NCI-H2196 treated with DMSO at 0.1 percent for 48 hours (cell line): Measurements from ENCODE around the gene UCN2.

ENCODE experiments used
- DNase-seq: peaks from one replicate; lab custom pipeline; 2025; ENCODE audit not compliant: unreplicated experiment; lab: John Stamatoyannopoulos, UW

Gene UCN2, protein sequence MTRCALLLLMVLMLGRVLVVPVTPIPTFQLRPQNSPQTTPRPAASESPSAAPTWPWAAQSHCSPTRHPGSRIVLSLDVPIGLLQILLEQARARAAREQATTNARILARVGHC

DNA sequence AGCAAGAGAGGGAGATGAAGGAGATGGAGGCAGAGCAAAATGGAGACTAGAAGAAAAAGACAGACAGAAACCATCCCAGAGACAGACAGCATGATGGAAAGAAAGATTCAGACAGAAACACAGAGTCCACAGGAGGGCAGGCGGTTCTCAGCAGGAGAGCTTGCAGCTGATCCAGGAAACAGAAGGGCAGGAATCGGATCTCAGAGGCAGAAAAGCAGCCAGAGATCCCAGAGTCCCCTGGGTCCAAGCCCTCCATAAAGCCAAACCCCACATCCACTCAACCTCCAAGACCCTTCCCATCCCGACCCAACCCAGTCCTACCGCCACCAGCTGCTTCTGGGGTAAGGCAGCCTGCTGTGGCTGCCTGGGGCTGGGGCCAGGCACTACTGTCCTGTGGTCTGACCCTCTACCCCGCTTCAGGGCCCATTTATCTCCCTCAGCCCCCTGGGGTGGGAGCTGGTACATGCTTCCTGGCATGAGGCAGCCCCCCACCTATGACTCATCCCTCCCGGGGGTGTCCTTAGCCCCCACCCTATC lies at the start of gene UCN2:
UCN2 (minus strand) TSS at position 400 of the 537 bp plus-strand sequence. CDS start 657 bp downstream, outside the sequence.
- DNase-seq = no peak

DNA sequence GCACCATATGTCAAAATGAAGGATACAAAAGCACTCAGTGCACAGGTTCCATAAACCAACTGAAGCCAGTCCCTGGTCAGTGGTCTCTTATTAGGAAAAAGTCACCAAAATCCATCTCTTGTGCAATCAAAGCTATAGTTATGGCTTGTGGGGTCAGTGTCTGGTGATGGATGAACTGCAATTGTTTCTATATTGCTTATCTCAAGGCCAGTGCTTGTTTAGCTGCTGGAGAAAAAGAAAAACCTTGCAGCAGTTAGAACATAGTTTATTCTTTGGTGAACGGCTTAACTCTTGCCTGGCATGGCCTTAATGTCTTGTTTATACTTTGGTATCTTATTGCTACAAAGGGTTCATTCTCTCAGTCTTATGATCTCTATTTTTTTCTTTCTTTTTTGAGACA lies 48.7 kb upstream of the UCN2 start:
- DNase-seq = no peak

GRCh38 chr3:48609088-48610005 lies 45.8 kb upstream of the UCN2 start, which contains the start of gene UQCRC1:
Gene UQCRC1, minus strand, starts transcription at chr3:48609646. Its CDS starts 26 bp downstream, at chr3:48609620.
- DNase-seq = peak; percentile 52

DNA sequence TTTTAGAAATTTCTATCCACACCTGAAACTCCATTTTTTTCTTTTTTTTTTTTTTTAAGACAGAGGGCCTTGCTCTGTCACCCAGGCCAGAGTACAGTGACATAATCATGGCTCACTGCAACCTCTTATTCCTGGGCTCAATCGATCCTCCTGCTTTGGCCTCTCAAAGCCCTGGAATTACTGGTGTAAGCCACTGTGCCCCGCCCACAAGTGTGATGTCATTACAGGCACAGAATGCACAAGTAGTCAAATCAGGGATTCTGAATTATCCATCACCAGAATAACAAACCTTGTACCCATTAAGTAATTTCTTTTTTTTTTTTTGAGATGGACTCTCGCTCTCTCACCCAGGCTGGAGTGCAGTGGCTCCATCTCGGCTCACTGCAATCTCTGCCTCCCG lies 43.9 kb upstream of the UCN2 start:
- no peak for DNase-seq

GRCh38 chr3:48601622-48601994 lies 38.0 kb upstream of the UCN2 start:
- no peak for DNase-seq

DNA sequence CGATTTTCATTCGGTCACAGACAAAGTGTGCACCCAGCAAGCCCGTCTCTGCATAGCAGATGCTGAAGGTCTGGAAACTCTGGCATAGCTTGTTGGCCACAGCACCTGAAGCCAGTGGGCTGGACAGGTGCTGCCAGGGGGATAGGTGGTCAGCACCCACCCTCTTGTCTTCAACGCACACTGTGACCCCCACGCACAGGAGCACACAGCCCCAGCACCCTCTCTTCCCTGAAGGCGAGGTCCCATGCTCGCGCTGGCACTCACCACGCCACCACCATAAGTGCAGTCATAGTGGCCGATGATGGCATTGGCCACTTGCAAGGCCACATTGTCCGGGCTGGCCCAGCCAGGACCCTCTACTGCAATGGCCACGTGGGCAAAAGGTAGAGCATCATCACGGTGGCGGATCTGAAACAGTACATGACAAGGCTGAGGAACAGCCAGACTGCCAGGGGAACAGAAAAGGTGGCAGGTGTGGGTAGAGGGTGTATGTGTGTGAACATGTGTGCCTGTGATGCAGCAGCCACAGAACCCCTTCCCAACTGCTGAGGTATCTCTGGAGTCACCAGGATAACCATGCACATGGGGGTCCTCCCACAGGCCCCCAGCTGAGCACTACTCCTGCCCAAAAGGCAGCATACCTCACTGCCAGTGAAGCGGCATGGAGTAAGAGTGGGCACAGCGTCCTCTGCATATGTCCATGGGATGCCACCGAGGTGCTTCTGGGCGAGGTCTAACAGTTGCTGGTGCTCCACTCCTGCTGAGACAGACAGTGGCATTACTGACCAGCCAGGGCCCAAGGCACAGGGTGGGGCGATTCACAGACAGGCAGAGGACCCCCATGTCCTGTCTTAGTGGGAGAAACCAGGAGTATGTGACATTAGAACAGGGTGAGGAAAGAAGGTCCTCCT lies 37.4 kb upstream of the UCN2 start:
- DNase-seq = no peak

DNA sequence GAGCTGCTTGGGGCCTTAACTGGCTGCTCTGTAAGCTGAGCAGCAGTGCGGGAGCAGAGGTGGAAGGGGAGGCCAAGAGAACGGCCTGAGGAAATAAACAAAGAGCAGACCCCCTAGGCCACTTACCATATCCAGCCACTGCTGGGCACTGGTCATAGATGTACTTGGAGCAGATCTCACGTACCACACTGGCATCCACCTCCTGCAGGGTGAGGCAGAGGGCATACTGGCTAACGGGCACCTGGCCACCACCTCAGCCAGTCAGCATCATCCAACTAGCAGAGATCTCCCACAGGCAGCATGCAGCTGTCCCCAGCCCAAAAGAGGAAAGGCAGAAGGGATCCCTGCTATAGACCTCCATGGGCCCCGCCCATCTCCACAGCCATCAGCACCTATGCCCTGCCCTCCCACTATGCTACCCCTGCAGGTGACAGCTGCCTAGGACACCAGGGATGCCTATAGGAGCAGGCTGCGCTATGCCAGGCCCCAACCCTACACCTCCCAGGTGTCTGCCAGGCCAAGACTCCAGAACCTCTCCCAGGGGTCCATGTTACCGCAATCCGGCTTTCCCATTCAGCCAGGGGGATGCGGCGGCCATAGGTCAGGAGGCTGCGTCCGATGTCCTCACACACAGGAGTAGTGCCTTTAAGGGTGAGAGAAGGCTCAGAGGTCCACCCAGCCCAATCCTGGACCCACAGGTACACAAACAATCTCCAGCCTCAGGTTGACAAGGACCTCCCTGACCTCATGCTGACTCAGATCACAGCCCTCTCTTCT lies 36.1 kb upstream of the UCN2 start:
- no peak for DNase-seq

- no peak for DNase-seq
Observed at GRCh38 chr3:48599077-48599501, 35.5 kb upstream of the UCN2 start.

GRCh38 chr3:48598323-48599076 lies 34.9 kb upstream of the UCN2 start:
- no peak for DNase-seq

GRCh38 chr3:48597408-48597800 lies 33.8 kb upstream of the UCN2 start:
- no peak for DNase-seq

GRCh38 chr3:48596676-48597407 lies 33.3 kb upstream of the UCN2 start:
- DNase-seq = no peak

- DNase-seq = no peak
Observed at GRCh38 chr3:48596157-48596556, 32.6 kb upstream of the UCN2 start.

DNA sequence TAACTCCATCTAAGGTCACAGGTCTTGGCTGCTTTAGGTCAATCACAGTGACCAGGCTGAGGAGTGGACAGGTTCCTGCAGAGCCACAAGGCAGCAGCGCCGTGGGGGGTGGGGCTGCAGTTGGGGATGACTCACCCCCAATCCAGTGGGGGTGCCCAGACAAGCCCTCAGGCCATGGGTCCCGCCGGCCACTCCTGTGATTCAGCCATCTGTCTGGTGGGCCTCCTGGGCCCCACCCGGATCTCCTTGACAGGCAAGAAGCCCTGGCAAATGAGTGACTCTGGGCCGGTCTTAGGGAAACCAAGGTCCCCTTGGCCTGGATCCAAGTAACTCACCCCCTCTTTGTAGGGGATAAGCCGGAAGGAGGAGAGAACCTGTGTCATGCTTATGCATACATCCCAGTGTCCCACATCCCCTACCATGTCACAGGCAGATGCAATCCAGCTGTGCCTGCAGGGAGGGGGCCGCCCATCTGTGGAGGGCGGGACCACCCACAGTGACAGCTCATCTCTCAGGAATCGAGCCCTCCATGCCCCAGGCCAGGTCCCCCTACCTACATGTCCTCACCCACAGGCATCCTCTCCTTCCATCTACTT lies 32.0 kb upstream of the UCN2 start:
- no peak for DNase-seq

DNA sequence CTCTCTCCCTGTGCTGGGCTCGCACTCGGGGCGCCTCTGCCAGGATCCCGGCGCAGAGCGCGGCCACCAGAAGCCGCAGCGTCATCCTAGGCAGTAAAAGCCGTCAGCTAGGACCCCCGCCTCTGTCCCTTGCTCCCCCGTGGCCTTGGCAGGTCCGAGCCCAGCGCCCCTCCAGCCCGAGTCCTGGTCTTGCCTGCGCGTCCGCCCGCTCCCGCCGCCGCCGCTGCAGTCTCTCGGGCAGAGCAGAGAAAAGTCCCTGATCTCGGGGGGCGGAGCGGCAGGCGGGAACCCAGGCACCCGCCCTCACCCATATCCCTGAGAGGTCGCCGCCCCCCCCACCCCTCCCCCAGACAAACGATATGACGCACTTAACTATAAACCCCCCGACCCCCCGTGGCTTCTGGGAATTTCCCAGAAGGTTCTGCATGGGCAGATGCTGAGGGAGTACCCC lies 31.5 kb upstream of the UCN2 start, which contains the start of gene COL7A1:
COL7A1 (minus strand) TSS at position 255 of the 451 bp plus-strand sequence; CDS start at position 85, 170 bp downstream.
- no peak for DNase-seq

GRCh38 chr3:48594417-48595049 lies 31.0 kb upstream of the UCN2 start:
- DNase-seq = no peak

DNA sequence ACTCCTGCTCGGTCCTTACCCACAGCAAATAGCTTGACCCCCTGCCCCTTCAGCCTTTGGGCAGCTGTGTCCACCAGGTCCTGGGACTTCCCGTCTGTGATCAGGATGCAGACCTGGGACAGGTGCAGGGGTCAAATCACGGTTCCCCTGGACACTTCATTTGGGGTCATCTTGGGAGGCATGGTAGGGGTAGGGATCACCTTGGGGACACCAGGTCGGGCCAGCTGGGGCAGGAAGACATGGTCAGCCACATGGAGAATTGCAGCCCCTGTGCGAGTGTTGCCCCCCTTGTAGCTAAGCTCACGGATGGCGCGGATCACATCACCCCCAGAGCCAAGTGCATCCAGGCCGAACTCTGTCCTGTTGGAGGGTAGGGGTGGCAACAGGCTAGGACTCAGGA lies 29.8 kb upstream of the UCN2 start:
- DNase-seq = no peak

DNA sequence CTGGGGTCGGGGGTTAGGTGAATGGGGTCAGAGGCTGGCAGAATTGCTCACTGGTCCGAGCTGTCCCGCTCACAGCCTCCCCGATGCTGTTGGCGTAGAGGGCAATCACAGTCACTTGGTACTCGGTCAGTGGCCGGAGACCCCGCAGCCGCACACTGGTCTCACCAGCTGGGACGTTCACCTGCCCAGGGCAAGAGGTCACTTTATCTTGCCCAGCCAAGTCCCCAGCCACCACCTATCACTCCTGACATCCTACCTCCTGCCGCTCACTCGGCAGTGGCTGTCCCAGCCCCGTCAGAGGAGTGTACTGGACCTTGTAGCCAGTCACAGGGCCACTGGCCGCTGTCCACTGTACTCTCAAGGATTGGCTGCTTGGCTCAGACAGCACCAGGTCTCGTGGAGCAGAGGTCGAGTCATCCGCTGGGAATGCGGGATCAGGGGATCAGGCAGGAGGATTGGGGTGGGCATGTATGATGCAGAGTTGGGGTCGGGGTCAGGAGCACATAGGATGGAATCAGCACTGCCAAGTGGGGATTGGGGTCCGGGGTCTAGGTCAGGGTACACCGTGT lies 29.0 kb upstream of the UCN2 start:
- DNase-seq = no peak
